ENCODE data around the gene NBAS. TPM values are rescaled to one million over a fixed set of nuclear protein-coding genes. Genes with fewer than 3 reads are reported as not detected.

NBAS gene
- total and polyA plus RNA-seq, 2 donors (not counting 3 experiments of a cell fraction or from before 2014, with no cell fraction given) = 29.4 to 43.0 TPM

DNA sequence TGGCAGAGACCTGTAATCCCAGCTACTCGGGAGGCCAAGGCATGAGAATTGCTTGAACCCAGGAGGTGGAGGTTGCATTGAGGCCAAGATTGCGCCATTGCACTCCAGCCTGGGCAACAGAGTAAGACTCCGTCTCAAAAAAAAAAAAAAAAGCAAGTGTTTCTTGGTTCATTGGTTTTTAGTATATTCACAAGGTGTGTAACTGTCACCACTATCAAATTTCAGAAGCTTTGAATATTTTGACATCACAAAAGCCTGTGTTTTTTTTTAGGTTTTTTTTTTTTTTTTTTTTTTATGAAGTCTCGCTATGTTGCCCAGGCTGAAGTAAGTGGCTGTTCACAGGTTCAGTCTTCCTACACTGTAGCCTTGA, 47.2 kb upstream of the NBAS start:
- Histone ChIP-seq H2AFZ (ENCODE audit: low read depth, low read length) (no peak overlapping the region), H3K9me1 (replicated peaks; ENCODE audit: control insufficient read depth, extremely low read depth, insufficient read depth, low read length) (no peaks in the 10 kb centered on the region), H3K36me3 (ENCODE audit: control insufficient read depth in 2 of 2, extremely low read depth in 1 of 2, insufficient read depth in 2 of 2, low read length in 2 of 2) (peaks cover 25 to 34% of the 10 kb centered on the region in 2 experiments), H3K9me3 (replicated peaks; ENCODE audit: control insufficient read depth, insufficient read depth, low read length) (no peaks in the 10 kb centered on the region), H3K4me2 (ENCODE audit: insufficient read depth, low read length) (no peak overlapping the region), H3K27ac (ENCODE audit: insufficient read depth, low read depth, low read length) (no peak overlapping the region), H3K27me3 (ENCODE audit: control insufficient read depth in 2 of 2, insufficient read depth in 2 of 2, low read length in 2 of 2) (no peaks in the 10 kb centered on the region), H3K9ac (replicated peaks; ENCODE audit: extremely low read depth, insufficient read depth, low read length) (no peak overlapping the region), H3K4me3 (replicated peaks in 1 of 3; ENCODE audit: insufficient read depth in 1 of 3, low read depth in 1 of 3, low read length in 3 of 3) (no peak overlapping the region), H4K20me1 (replicated peaks; ENCODE audit: control insufficient read depth, extremely low read depth, insufficient read depth, low read length) (no peaks in the 10 kb centered on the region), H3K79me2 (ENCODE audit: control insufficient read depth, insufficient read depth, low read length) (no peaks in the 10 kb centered on the region), H3K4me1 (ENCODE audit: control insufficient read depth, extremely low read depth, insufficient read depth, low read length) (no peaks in the 10 kb centered on the region)
- TF ChIP-seq, protein P1, sequence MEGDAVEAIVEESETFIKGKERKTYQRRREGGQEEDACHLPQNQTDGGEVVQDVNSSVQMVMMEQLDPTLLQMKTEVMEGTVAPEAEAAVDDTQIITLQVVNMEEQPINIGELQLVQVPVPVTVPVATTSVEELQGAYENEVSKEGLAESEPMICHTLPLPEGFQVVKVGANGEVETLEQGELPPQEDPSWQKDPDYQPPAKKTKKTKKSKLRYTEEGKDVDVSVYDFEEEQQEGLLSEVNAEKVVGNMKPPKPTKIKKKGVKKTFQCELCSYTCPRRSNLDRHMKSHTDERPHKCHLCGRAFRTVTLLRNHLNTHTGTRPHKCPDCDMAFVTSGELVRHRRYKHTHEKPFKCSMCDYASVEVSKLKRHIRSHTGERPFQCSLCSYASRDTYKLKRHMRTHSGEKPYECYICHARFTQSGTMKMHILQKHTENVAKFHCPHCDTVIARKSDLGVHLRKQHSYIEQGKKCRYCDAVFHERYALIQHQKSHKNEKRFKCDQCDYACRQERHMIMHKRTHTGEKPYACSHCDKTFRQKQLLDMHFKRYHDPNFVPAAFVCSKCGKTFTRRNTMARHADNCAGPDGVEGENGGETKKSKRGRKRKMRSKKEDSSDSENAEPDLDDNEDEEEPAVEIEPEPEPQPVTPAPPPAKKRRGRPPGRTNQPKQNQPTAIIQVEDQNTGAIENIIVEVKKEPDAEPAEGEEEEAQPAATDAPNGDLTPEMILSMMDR (IDR thresholded peaks at IDR 0.05; ENCODE audit: extremely low read depth in 1 of 2, insufficient read depth in 1 of 2, low read depth in 1 of 2, low read length in 2 of 2) = no peak
- TF ChIP-seq POLR2A (IDR thresholded peaks at IDR 0.05; ENCODE audit: low read depth, low read length) = no peak
- no peak for TF ChIP-seq MAX (IDR thresholded peaks at IDR 0.05; ENCODE audit: insufficient read depth, insufficient read length)
- no peak for TF ChIP-seq EZH2 (IDR thresholded peaks at IDR 0.05; ENCODE audit: borderline replicate concordance, low read depth, low read length, severe bottlenecking)
- no peak for TF ChIP-seq GATA2 (IDR thresholded peaks at IDR 0.05; ENCODE audit: insufficient read depth, insufficient read length, low read depth, low read length)
- no peak for TF ChIP-seq POLR2AphosphoS5 (IDR thresholded peaks at IDR 0.05; ENCODE audit: insufficient read depth, low read depth, low read length)
- no peak for TF ChIP-seq MYC (IDR thresholded peaks at IDR 0.05; ENCODE audit: low read depth, low read length)
- no peak for TF ChIP-seq FOS (IDR thresholded peaks at IDR 0.05; ENCODE audit: borderline replicate concordance, insufficient read depth, low read length)
- TF ChIP-seq JUN (IDR thresholded peaks at IDR 0.05; ENCODE audit: borderline replicate concordance, insufficient read depth, insufficient read length, low read depth) = no peak
- intact Hi-C loops (cut with micrococcal nuclease) = no loop called here
- no peak for FAIRE-seq
- no peak for DNase-seq (ENCODE audit: low read depth, low spot score)
- CTCF ChIA-PET = no interaction called here
- no TSS peak for BruUV-seq (replicated peaks)
- POLR2A ChIA-PET = no interaction called here
- dilution Hi-C loops (cut with MboI; ENCODE audit: extremely low pct_ligation_motif_present, low sequenced_read_pairs) = no loop called here

All from endothelial cell of umbilical vein (primary cell).